Astrocyte (in vitro differentiated cells and primary cell): ENCODE measurements around the gene NPHP4.

Source experiments
- EZH2 ChIP-seq: IDR thresholded peaks from 2 replicates; pipeline ENCODE4 v1.6.1; 2012; ENCODE audit warnings: mild to moderate bottlenecking, low read length, inconsistent platforms; ENCODE audit not compliant: insufficient read depth
- TF ChIP-seq, protein P1 (sequence below): IDR thresholded peaks from 2 replicates; pipeline ENCODE4 v1.5.1; 2011; ENCODE audit warnings: low read depth, mild to moderate bottlenecking, inconsistent platforms, low read length, moderate library complexity; ENCODE audit not compliant: insufficient read depth

DNA sequence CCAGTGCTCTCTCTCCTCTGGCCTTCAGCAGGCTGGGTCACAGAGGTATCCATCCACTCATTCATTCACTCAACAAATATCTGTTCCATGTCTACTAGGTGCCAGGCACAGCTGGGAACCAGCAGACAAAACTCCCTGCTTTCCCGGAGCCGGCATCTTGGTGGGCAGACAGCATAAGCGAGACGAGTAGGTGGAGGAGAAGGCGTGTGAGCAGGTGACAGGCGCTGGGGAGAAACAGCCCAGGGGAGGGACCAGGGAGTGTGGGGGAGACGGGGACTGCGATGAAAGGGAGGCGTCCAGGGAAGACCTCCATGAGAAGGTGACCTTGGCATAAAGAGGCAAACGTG, 42.5 kb upstream of the NPHP4 start:
- TF ChIP-seq, protein P1, sequence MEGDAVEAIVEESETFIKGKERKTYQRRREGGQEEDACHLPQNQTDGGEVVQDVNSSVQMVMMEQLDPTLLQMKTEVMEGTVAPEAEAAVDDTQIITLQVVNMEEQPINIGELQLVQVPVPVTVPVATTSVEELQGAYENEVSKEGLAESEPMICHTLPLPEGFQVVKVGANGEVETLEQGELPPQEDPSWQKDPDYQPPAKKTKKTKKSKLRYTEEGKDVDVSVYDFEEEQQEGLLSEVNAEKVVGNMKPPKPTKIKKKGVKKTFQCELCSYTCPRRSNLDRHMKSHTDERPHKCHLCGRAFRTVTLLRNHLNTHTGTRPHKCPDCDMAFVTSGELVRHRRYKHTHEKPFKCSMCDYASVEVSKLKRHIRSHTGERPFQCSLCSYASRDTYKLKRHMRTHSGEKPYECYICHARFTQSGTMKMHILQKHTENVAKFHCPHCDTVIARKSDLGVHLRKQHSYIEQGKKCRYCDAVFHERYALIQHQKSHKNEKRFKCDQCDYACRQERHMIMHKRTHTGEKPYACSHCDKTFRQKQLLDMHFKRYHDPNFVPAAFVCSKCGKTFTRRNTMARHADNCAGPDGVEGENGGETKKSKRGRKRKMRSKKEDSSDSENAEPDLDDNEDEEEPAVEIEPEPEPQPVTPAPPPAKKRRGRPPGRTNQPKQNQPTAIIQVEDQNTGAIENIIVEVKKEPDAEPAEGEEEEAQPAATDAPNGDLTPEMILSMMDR = no peak
- TF ChIP-seq EZH2 = no peak
